HL-60/S4 treated with phorbol 12-myristate 13-acetate at 8.2 ng/mL for 4 days and 3 days (cell line): ENCODE data around the gene VMP1.

ENCODE experiments used
- in situ Hi-C: fragments of 300-500 bp; cut with MboI; formaldehyde crosslinking; loops from 2 replicates; pipeline ENCODE4 v1.15.0; 2022; ENCODE audit warnings: low sequenced_read_pairs

The VMP1 gene

DNA sequence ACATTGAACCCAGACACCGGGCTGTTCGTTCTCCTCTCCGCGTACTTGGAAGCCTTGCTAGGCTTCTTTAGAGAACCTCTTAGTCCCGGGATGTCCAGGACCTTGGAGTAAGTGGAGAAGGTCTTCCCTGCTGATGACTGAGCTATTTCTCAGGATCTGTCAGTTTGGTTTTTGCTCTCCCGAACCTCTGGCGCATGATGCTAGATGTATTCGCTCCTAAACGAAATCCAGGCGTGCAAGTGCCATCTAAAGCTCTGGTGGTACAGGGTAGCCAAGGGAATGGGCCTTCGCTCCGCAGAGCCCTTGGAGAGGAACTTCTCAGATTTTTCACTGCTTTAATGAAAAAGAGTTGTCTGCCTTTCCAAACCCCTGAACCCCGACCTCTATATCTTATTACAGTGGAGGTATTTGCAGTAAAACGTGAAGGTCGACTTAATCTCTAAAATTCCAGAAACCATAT lies 547 bp downstream of the VMP1 start:
- in situ Hi-C loops = no loop called here

DNA sequence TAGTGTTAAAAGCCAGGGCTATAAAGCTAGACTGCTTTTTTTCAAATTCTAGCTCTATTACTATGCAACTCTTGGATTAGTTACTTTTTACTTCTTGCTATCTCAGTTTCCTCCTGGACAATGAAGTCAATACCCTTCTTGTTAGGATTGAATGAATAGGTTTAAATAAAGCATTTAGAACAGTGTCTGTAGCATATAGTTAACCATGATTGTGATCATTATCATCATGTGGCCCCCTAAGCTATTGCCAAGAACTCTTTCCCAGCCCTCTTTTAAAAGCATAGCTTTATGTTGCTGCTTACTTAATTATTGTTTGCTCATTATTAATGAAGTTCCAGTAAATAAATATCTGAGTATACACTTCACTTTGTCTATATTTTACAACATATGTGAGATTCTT lies 4.5 kb downstream of the VMP1 start:
- in situ Hi-C loops = no loop called here

DNA sequence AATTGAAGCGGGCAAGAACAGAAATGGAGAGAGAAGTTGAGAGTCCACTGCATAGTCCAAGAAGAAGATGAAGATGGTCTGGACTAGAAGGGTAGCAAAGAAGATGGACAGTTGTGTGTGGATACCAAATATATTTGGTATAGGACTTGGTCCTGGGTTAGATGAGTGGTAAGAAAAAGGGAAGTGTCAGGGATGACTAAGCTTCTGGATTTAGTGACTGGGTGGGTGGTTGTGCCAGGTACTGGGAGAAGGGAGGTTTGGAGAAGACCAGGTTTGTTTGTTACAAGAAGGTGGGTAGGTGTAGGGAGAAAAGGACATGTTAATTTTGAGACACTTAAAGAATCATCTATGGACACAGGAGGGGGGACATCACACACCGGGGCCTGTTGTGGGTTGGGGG lies 5.4 kb downstream of the VMP1 start:
- in situ Hi-C loops = no loop called here

DNA sequence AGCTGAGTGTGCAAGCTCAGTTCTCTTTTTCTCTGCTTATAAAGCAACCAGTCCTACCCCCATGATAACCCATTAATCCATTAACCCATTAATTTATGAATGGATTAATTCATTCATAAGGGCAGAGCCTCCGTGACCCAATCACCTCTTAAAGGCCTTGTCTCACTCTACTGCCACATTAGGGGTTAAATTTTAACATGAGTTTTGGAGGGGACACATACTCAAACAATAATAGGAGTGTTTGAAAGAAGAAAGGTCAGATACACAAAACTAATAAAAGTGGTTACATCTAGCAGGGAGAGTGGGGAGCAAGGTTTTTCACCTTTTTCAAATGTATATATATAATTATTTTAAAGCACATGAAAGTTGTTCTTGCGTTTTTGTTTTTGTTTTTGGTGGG lies 6.8 kb downstream of the VMP1 start:
- in situ Hi-C loops = no loop called here

DNA sequence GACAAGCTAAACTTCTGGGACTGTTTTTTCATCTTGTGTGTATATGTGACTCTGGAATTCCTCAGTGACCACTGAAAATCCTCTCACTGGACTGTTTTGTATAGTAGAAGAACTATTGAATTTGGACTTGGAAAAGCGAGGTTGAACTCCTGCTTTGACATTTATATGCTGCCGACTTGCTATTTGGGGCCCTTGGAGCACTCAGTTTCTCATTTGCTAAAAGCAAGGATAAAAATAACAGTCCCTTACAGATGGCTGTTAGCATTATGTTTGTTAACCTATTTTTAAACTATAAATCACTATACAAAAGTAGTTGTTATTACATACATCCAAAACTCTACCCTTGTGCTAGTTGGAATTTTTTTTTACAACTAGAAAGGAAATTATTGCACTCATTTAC lies 9.0 kb downstream of the VMP1 start:
- in situ Hi-C loops = no loop called here

DNA sequence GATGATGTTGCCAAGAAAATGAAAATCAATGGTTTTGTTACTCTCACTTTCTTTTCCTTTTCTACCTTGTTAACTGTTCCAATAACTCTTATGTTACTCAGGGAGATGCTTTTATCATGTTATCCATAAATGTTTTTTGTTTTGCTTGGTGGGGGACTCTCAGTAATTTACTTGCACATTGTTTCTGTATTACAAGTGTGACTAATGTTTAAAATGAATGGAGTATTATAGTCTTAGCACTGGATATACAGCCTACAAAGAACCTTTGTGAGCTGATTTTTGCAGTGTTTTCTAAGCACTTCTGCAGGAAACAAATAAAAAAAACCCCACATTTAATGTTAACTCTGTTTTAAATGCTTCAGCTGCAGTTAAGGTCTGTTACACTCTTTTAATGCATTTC lies 12.1 kb downstream of the VMP1 start:
- in situ Hi-C loops = no loop called here

DNA sequence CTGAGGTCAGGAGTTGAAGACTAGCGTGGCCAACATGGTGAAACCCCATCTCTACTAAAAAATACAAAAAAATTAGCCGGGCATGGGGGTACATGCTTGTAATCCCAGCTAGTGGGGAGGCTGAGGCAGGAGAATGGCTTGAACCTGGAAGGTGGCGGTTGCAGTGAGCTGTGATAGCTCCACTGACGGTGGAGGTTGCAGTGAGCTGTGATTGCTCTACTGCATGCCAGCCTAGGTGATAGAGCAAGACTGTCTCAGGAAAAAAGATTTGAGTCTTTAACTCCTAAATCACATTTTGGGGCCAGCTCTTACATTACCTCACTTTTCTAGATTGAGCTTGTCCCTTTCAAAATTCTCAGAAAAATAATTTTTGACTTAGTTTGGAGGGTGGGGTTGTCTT lies 15.2 kb downstream of the VMP1 start:
- in situ Hi-C loops = no loop called here

DNA sequence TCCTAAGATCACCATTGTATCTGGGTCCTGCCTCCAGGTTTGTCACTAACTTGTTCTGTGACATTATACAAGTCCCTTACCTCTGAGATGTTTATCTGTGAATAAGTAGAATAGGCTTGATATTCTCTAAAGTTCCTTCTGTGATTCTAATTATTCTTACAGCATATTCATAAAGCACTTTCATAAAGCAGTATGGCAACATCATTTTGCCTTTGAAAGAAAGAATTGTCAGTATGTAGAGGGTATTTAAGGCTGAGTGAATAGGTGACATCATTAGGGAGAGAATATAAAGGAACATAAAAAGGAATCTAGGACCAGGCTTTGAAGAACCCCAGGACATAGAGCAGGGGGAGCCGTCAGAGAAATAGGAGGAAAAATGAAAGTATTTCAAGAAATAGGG lies 15.6 kb downstream of the VMP1 start:
- in situ Hi-C loops = no loop called here

DNA sequence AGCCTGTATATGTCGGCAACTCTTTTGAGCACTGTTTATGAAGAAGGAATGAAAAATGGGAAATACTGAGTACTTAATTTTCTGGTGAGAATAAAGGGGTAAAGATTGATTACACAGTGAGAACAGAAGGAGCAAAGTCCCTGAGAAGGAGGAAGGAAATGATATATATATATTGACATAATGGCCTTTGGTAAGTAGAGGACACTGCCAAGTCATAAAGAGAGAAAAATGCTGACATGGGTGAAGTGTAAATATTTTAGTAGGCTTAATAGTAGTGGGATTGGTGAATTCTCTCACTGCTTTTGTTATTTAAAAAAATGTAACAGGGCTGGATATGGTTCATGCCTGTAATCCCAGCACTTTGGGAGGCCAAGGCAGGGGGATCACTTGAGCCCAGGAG lies 16.2 kb downstream of the VMP1 start:
- in situ Hi-C loops = no loop called here

DNA sequence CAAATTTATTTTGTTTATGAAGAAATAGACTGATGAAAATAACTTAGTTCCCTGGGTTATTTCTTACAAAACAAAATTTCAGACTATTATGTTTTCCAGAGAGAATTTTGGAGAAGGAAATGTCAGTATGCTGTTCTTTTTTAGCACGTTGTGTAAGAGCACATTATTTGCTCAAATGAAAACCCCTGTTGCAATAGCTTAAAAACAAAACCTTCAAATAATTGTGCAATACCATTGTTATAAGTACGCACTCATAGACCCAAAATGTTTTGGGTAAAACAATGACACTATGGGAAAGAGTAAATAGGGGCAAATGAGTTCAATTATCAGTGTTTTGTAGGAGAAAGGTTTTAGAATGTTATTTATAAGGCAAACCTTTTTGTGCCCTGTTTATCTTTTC lies 18.2 kb downstream of the VMP1 start:
- in situ Hi-C loops = no loop called here

DNA sequence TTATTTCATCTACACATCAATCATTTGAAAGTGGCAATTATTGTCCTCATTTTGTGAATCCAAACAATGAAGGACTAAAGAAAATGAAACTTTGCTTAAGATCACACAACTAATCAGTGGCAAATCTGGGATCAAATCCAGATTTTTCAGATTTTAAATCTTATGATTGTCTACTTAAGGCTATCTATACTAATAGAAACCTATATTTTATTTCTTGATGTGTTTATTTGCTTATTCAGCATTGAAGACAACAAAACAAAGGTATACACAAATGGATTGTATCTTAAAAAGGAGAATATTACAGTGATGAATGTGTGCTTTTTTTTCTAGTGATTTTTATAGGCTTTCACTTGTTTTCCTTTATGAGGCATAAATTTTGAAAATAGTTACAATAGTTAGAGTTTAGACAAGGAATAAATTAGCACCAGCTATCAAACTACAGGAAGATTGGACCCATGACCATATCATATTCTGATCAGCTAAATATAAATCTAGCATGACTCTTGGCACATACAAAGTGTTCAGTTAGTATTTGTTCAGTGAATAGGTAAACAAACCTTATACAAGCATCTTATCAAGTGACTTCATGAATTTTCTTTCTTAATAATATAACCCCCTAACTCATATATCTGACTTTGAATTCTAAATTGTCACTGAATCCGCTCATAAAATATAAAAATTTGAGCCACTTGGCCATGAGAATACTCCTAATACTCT lies 20.5 kb downstream of the VMP1 start:
- in situ Hi-C loops = no loop called here

DNA sequence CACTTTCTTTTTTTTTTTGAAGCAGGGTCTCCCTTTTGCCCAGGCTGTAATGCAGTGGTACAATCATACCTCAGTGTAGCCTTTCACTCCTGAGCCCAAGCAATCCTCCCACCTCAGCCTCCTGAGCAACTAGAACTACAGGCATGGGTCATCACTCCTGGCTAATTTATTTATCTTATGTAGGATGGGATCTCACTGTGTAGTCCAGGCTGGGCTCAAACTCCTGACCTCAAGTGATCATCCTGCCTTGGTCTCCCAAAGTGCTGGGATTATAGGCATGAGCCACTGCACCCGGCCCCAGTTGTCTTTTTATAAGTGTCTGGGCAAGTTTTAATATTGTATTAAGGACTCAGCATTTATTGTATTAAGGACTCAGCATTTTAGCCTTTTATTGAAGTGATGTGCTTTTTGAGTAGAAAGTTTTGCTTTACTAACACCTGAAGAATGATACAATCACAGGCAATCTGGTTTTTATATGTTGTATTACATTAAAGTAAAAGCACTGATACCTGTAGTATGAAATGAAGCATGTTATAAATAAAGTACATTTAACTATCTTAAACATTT lies 22.9 kb downstream of the VMP1 start:
- in situ Hi-C loops = no loop called here

DNA sequence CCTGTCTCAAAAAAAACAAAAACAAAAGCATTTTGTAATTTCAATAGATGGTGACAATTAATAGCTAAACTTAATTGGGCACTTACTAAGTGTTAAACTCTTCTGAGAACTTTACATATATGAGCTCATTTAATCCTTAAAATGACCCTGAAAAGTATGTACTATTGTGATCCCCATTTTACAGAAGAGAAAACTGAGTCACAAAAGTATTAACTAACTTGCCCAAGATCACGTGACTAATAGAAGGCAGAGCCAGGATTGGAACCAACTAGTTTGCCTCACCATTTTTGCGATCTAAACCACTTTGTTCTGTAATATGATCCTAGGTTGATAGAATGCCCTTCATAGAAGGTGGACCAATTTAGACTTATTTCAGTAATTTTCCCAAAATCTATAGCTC lies 26.2 kb downstream of the VMP1 start:
- in situ Hi-C loops = no loop called here

DNA sequence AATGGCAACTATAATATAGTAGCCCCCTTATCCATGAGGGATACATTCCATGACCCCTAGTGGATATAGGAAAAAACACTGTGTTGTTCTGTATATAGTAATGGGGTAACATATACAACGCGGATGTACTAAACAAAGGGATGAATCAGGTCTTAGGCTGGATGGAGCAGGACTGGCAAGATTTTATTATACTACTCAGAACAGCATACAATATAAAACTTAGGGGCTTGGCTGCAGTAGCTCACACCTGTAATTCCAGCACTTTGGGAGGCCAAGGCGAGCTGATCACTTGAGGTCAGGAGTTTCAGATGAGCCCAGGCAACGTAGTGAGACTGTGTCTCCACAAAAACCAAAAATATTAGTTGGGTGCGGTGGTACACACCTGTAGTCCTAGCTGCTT lies 26.8 kb downstream of the VMP1 start:
- in situ Hi-C loops = no loop called here

DNA sequence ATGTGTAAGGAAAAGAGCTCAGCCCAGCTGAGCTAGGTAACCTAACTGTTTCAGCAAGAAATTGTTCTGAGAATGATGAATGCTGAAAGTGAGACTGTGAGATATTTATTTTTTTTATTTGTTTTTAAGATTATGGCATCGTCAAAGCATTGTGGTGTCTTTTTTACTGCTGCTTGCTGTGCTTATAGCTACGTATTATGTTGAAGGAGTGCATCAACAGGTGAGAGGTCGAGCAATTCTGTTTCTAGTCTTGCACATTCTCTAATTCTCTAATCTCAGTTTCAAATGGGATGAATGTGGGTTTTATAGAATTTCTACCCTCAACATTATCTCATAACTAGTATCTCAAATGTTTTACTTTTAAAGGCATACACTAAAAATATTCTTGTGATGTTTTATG lies 29.9 kb downstream of the VMP1 start:
- in situ Hi-C loops = no loop called here

DNA sequence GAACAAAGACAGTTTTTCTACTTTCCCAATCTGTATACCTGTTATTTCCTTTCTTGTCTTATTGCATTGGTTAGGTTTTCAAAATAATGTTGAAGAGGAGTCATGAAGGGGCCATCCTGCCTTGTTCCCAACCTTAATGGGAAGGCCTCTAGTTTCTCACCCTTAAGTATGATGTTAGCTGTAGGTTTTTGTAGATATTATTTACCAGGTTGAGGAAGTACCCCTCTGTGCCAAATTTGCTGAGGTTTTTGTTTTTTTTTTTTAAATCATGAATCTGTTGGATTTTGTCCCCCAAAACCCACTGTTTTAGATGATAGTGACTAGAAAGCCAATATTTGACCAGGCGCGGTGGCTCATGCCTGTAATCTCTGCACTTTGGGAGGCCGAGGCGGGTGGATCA lies 36.4 kb downstream of the VMP1 start:
- in situ Hi-C loops = no loop called here

DNA sequence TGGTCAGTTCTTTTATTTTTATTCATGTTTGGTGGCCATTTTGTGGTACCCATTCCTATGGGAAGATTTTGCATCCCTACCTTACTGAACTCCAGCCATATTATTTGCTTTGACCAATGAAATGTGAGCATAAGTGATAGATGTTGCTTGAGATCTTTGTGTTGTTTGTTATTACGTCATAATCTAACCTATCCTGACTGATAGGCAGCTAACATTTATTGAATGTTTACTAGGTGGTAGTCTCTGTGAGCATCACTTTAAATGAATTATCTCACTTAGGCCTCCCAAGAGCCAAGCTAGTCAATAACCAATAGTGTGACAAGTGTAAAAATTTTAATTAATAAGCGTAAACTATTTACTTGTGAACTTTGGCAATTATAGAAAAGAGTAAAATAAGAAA lies 37.6 kb downstream of the VMP1 start:
- in situ Hi-C loops = no loop called here

DNA sequence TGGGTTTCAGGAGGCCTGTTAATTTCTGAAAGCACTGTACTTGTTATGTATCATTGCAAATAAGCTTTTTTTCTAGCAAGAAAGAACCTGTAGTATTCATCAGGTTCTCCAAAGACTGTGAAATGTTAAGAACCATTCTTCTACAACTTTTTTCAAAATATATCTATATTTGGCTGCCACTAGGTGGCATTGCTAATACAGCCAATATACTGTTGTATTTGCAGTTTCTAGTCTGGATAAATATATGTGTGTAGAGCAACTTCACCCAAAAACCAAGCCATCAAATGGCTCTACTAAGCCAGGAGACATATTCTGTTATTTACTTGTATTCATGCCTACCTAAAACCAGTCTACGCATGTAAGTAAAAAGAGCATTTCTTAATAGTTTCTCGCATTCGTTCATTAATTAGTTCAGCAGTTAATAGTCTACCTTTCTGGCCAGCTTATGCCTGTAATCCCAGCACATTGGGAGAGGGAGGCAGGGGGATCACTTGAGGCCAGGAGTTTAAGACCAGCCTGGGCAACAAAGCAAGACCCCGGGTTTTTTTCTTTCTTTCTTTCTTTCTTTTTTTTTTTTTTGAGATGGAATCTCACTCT lies 39.5 kb downstream of the VMP1 start:
- in situ Hi-C loops = no loop called here

DNA sequence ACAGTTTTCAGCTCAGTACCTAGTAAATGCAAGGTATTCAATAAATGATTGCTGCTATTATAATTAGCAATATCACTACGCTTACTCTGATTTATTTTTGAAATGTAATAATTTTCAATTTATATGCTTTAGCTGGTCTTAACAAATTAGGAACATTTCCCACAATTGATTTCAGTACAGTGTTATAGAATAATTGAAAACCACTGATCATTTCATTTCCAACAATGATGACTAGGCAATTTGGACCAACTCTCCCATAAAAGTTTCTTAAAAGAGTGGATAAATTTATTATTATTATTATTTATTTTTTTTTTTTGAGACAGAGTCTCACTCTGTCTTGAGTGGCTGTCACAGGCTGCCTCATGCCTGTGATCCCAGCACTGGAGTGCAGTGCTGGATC lies 41.1 kb downstream of the VMP1 start:
- in situ Hi-C loops = no loop called here

DNA sequence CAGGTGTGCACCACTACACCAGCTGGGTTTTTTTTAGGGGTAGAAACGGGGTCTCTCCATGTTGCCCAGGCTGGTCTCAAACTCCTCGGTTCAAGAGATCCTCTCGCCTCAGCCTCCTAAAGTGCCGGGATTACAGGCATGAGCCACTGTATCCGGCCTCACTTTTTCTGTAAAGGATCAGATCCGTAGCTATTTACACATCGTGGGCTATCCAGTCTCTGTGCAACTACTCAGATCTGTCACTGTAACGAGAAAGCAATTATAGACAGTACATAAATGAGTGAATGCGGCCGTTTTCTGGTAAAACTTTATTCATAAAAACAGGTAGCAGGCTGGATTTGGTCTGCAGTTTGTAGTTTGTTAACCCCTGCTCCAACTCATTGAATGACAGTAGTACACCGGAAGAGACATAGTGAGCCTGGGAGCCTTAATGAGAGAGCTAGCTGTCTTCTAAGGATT lies 44.5 kb downstream of the VMP1 start:
- in situ Hi-C loops = no loop called here

DNA sequence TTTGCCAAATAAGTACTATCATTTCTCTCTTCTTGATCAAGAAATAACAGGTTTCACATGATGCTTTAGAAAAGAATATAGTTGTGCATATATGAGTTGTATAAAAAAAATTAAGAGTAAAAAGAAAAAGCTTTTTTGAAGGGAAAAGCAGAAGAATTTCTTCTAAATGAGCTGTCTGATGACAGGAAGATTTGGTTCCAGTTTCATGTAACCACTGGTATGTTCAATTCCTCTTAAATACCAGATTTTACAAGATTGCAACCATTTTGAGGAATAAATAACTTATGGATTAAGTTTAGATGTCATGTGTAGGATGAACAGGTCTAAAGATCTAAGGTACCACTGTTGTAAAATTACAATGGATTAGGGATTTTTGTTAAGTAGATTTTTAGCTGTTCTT lies 45.0 kb downstream of the VMP1 start:
- in situ Hi-C loops = no loop called here

DNA sequence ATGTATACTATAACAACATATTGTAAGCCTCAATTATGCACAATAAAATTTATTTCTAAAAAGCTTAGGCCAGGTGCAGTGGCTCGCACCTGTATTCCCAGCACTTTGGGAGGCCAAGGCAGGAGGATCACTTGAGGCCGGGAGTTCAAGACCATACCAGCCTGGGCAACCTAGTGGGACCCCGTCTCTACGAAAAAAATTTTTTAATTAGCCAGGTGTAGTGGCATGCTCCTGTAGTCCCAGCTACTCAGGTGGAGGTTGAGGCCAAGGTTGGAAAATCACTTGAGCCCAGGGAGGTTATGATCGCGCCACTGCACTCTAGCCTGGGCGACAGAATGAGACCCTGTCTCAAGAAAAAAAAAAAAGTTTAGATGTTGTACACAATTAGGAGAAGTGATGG lies 45.5 kb downstream of the VMP1 start:
- in situ Hi-C loops = no loop called here
